SK-N-SH (cell line): ENCODE measurements around the gene CSRP1. TPM values are rescaled to one million over a fixed set of nuclear protein-coding genes. Genes with fewer than 3 reads are reported as not detected.

Experiments used
- CTCF ChIA-PET: fragments of 300-600, 350-600 bp; formaldehyde crosslinking; extraction: SDS; loops from one replicate; lab custom pipeline; 2021; lab: Yijun Ruan, JAX
- POLR2A ChIA-PET: fragments of 350-600 bp; sonication (Branson Sonifier 250); formaldehyde crosslinking; extraction: SDS; loops from one replicate; lab custom pipeline; 2020; ENCODE audit warnings: antibody characterized with exemption, inconsistent platforms; lab: Yijun Ruan, JAX
- DNase-seq: peaks from one replicate; pipeline ENCODE4 v3.0.0; 2012
- H2AFZ ChIP-seq: fragments of 200-600 bp; sonication (generic); 2 replicates; pipeline ENCODE4 v1.8.1; 2016; ENCODE audit warnings: antibody characterized with exemption, mild to moderate bottlenecking, low read depth
- H3F3A ChIP-seq: fragments of 200-600 bp; sonication (generic); replicated peaks from 2 replicates; pipeline ENCODE3; 2016; ENCODE audit warnings: antibody characterized with exemption, mild to moderate bottlenecking; ENCODE audit not compliant: insufficient read depth
- H3K27ac ChIP-seq, 2 experiments: fragments of 200-500 bp in 1 of 2; fragments of 200-600 bp in 1 of 2; sonication (Bioruptor generic) in 1 of 2; sonication (generic), shearing (Covaris generic) in 1 of 2; 2 replicates each; pipeline versions ENCODE4 v1.5.1 to v1.6.1; 2014 to 2016; ENCODE audit warnings: low read depth in 2 of 2, inconsistent platforms in 1 of 2, low read length in 1 of 2, mild to moderate bottlenecking in 1 of 2, mixed read lengths in 1 of 2
- H3K27me3 ChIP-seq: fragments of 200-600 bp; sonication (generic), shearing (Covaris generic); 2 replicates; pipeline ENCODE4 v1.6.1; 2016; ENCODE audit warnings: mixed run types; ENCODE audit not compliant: insufficient read depth
- H3K36me3 ChIP-seq, 2 experiments: fragments of 200-500 bp in 1 of 2; fragments of 200-600 bp in 1 of 2; sonication (Bioruptor generic) in 1 of 2; sonication (generic) in 1 of 2; replicated peaks in 1 of 2; 2 replicates each; pipeline versions ENCODE3 to v1.5.1; 2014 to 2016; ENCODE audit warnings: low read length in 1 of 2, mild to moderate bottlenecking in 1 of 2; ENCODE audit not compliant: insufficient read depth in 2 of 2, control insufficient read depth in 1 of 2
- H3K4me1 ChIP-seq, 2 experiments: fragments of 200-500 bp in 1 of 2; fragments of 200-600 bp in 1 of 2; sonication (Bioruptor generic) in 1 of 2; sonication (generic), shearing (Covaris generic) in 1 of 2; 2 replicates each; pipeline versions ENCODE4 v1.5.1 to v1.6.1; 2014 to 2016; ENCODE audit warnings: low read depth in 1 of 2, low read length in 1 of 2, mixed run types in 1 of 2; ENCODE audit not compliant: insufficient read depth in 2 of 2, control insufficient read depth in 1 of 2
- H3K4me2 ChIP-seq: fragments of 200-600 bp; sonication (generic), shearing (Covaris generic); 2 replicates; pipeline ENCODE4 v1.6.1; 2017; ENCODE audit warnings: mixed run types
- H3K4me3 ChIP-seq, 2 experiments: fragments of 200-500 bp in 1 of 2; fragments of 200-600 bp in 1 of 2; sonication (Bioruptor generic) in 1 of 2; sonication (generic), shearing (Covaris generic) in 1 of 2; 2 replicates each; pipeline versions ENCODE4 v1.5.1 to v1.8.1; 2014 to 2016; ENCODE audit warnings: low read depth in 2 of 2, inconsistent platforms in 1 of 2, low read length in 1 of 2, mild to moderate bottlenecking in 1 of 2, mixed read lengths in 1 of 2, moderate library complexity in 1 of 2
- H3K79me2 ChIP-seq: fragments of 200-600 bp; sonication (generic); 2 replicates; pipeline ENCODE4 v1.8.1; 2017; ENCODE audit warnings: mild to moderate bottlenecking; ENCODE audit not compliant: insufficient read depth
- H3K9ac ChIP-seq: fragments of 200-600 bp; sonication (generic); 2 replicates; pipeline ENCODE4 v1.6.1; 2017; ENCODE audit warnings: mixed run types
- H3K9me2 ChIP-seq: fragments of 200-600 bp; sonication (generic); 2 replicates; pipeline ENCODE4 v1.6.1; 2017; ENCODE audit warnings: mixed run types
- H3K9me3 ChIP-seq: fragments of 200-600 bp; sonication (generic); 2 replicates; pipeline ENCODE4 v1.6.1; 2017; ENCODE audit warnings: mixed run types, mild to moderate bottlenecking, moderate library complexity
- H4K20me1 ChIP-seq: fragments of 200-600 bp; sonication (generic); 2 replicates; pipeline ENCODE4 v1.6.1; 2017; ENCODE audit warnings: mild to moderate bottlenecking, mixed run types; ENCODE audit not compliant: insufficient read depth
- CTCF ChIP-seq: fragments of 200-600 bp; sonication (generic); IDR thresholded peaks from 2 replicates; pipeline ENCODE4 v1.6.1; 2017; ENCODE audit warnings: antibody characterized with exemption, mild to moderate bottlenecking, moderate library complexity
- ELF1 ChIP-seq: IDR thresholded peaks from 2 replicates; pipeline ENCODE4 v1.4.0; 2012
- GATA2 ChIP-seq: sonication (generic); formaldehyde crosslinking; IDR thresholded peaks from 2 replicates; pipeline ENCODE4 v1.5.0; 2020; ENCODE audit warnings: mild to moderate bottlenecking, missing genetic modification reagents
- IRF3 ChIP-seq: fragments of 150-350 bp; IDR thresholded peaks from 2 replicates; pipeline ENCODE4 v1.6.1; 2016; ENCODE audit warnings: mild to moderate bottlenecking, low read depth, low read length
- NFIC ChIP-seq: IDR thresholded peaks from 2 replicates; pipeline ENCODE4 v1.4.0; 2012; ENCODE audit warnings: borderline replicate concordance
- POLR2AphosphoS5 ChIP-seq: IDR thresholded peaks from 2 replicates; pipeline ENCODE4 v1.6.1; 2012; ENCODE audit warnings: low read depth, low read length
- RAD21 ChIP-seq: IDR thresholded peaks from 2 replicates; pipeline ENCODE4 v1.6.1; 2012; ENCODE audit warnings: mild to moderate bottlenecking, low read length
- RCOR1 ChIP-seq: fragments of 150-350 bp; IDR thresholded peaks from 2 replicates; pipeline ENCODE4 v1.6.1; 2017; ENCODE audit warnings: antibody characterized with exemption, low read length
- SMC3 ChIP-seq: IDR thresholded peaks from 2 replicates; pipeline ENCODE4 v1.6.1; 2012; ENCODE audit warnings: low read depth, low read length, improper control_type of control experiment
- TAF1 ChIP-seq: IDR thresholded peaks from 2 replicates; pipeline ENCODE4 v1.6.1; 2012; ENCODE audit warnings: low read depth, mild to moderate bottlenecking, low read length, moderate library complexity, borderline replicate concordance
- TCF12 ChIP-seq: IDR thresholded peaks from 2 replicates; pipeline ENCODE4 v1.4.0; 2012
- USF1 ChIP-seq: IDR thresholded peaks from 2 replicates; pipeline ENCODE4 v1.4.0; 2012; ENCODE audit warnings: low read depth, borderline replicate concordance
- WGBS: methylation state at CpG from one replicate; pipeline ENCODE4 v1.1.6; 2017; ENCODE audit warnings: low lambda C conversion rate; 5-methylcytosine and 5-hydroxymethylcytosine counted together
- polyA plus RNA-seq, 3 experiments: library from polyadenylated mRNA; depleted of rRNA; stranded (reverse); fragments of >200 nt; gene quantifications; 2 replicates each; pipeline ENCODE4 v1.2.3, GENCODE V29; 2012

The CSRP1 gene
- polyA plus RNA-seq, 1 of the 3 experiments (the other 2 are of a cell fraction): 373 TPM

- Histone ChIP-seq H3K4me3 (no peak overlapping the region), H3K9me3 (no peaks in the 10 kb centered on the region), H3K9ac (no peak overlapping the region), H3K79me2 (peaks cover 28% of the 10 kb centered on the region), H3F3A (peaks cover 6% of the 10 kb centered on the region), H3K4me1 (peaks cover 14 to 27% of the 10 kb centered on the region in 2 experiments; a peak in 2 of 4 replicates), H3K27ac (no peak overlapping the region), H3K27me3 (no peaks in the 10 kb centered on the region), H3K4me2 (no peak overlapping the region), H4K20me1 (no peaks in the 10 kb centered on the region), H2AFZ (no peak overlapping the region), H3K36me3 (no peaks in the 10 kb centered on the region), H3K9me2 (no peaks in the 10 kb centered on the region)
- no peak for DNase-seq
- no peak for TF ChIP-seq ELF1
- no peak for TF ChIP-seq POLR2AphosphoS5
- TF ChIP-seq TAF1: no peak
- TF ChIP-seq TCF12: no peak
- POLR2A ChIA-PET: no interaction called here
- WGBS: 96% methylated on average over 2 of the region's 2 CpGs
- CTCF ChIA-PET: interaction anchor here (1.0 to 31.9 kb wide), 7 partner anchors 11 to 281 kb away, joined by 3 to 860 read pairs (median 26); partner anchors contain the start of gene NAV1
Measured at GRCh38 chr1:201509601-201510374, 2.9 kb upstream of the CSRP1 start.

GRCh38 chr1:201508809-201509208, 1.9 kb upstream of the CSRP1 start:
- H3F3A ChIP-seq: peaks cover 12% of the 10 kb centered on the region
- TF ChIP-seq CTCF (no peak), SMC3 (no peak), IRF3 (no peak), RAD21 (no peak), NFIC (no peak), GATA2 (CRISPR knock-in tag) (no peak), USF1 (no peak), RCOR1 (no peak), TAF1 (no peak)
- DNase-seq: no peak
- peaks cover 38% of the 10 kb centered on the region for H3K79me2 ChIP-seq
- no peaks in the 10 kb centered on the region for H3K27me3 ChIP-seq
- no peak overlapping the region for H3K9ac ChIP-seq
- no peak overlapping the region for H3K4me3 ChIP-seq
- H3K27ac ChIP-seq: no peak overlapping the region
- no peak overlapping the region for H3K4me2 ChIP-seq
- ChIA-PET CTCF (interaction anchor here (1.3 to 31.9 kb wide), 4 partner anchors 23 to 73 kb away, joined by 5 to 860 read pairs (median 69); no protein-coding TSS in a partner anchor), POLR2A (no interaction called here)
- no peak overlapping the region for H2AFZ ChIP-seq
- no peaks in the 10 kb centered on the region for H4K20me1 ChIP-seq
- H3K36me3 ChIP-seq: no peaks in the 10 kb centered on the region
- WGBS: 100% methylated on average over 2 of the region's 2 CpGs
- no peaks in the 10 kb centered on the region for H3K9me2 ChIP-seq
- H3K4me1 ChIP-seq: peaks cover 21 to 29% of the 10 kb centered on the region in 2 experiments; a peak in 3 of 4 replicates
- H3K9me3 ChIP-seq: no peaks in the 10 kb centered on the region
